Keratinocyte (primary cell): ENCODE results near the gene ABI2. TPM values are rescaled to one million over a fixed set of nuclear protein-coding genes. Genes with fewer than 3 reads are reported as not detected.

ENCODE experiments used
- DNase-seq: peaks from one replicate; pipeline ENCODE4 v3.0.0-alpha.2; 2011; ENCODE audit warnings: low read depth, missing footprints, low spot score
- FAIRE-seq: peaks from 2 replicates; lab custom pipeline; 2011; peaks lifted over from hg19 to GRCh38; lab: Jason Lieb, UNC
- H2AFZ ChIP-seq: 2 replicates; pipeline ENCODE4 v1.6.0; 2012; ENCODE audit warnings: low read length, control low read depth, inconsistent platforms; ENCODE audit not compliant: control insufficient read depth
- H3K27ac ChIP-seq: 2 replicates; pipeline ENCODE4 v1.5.1; 2011; ENCODE audit warnings: low read length; ENCODE audit not compliant: control insufficient read depth, insufficient read depth
- H3K27me3 ChIP-seq: 3 replicates; pipeline ENCODE4 v1.6.0; 2011; ENCODE audit warnings: low read length; ENCODE audit not compliant: control insufficient read depth, insufficient read depth; ENCODE audit errors: extremely low read depth
- H3K36me3 ChIP-seq, 2 experiments: 2 replicates in 1 of 2; 3 replicates in 1 of 2; pipeline ENCODE4 v1.5.1; 2011; ENCODE audit warnings: low read length in 2 of 2, mild to moderate bottlenecking in 1 of 2; ENCODE audit not compliant: control insufficient read depth in 2 of 2, insufficient read depth in 2 of 2; ENCODE audit errors: extremely low read depth in 1 of 2
- H3K4me1 ChIP-seq: 3 replicates; pipeline ENCODE4 v1.5.1; 2011; ENCODE audit warnings: low read length; ENCODE audit not compliant: control insufficient read depth, insufficient read depth; ENCODE audit errors: extremely low read depth
- H3K4me2 ChIP-seq: 3 replicates; pipeline ENCODE4 v1.6.0; 2011; ENCODE audit warnings: low read depth, low read length; ENCODE audit not compliant: control insufficient read depth, insufficient read depth; ENCODE audit errors: extremely low read depth
- H3K4me3 ChIP-seq, 3 experiments: fragments of 200-600 bp in 1 of 3; sonication (generic) in 1 of 3; 2 replicates in 2 of 3; 3 replicates in 1 of 3; pipeline ENCODE4 v1.5.1; 2011 to 2016; ENCODE audit warnings: low read length in 3 of 3, mild to moderate bottlenecking in 3 of 3, control low read depth in 2 of 3, inconsistent platforms in 1 of 3, low read depth in 1 of 3, mixed read lengths in 1 of 3, mixed run types in 1 of 3, moderate library complexity in 1 of 3; ENCODE audit not compliant: control insufficient read depth in 2 of 3, insufficient read depth in 2 of 3; ENCODE audit errors: extremely low read depth in 1 of 3
- H3K79me2 ChIP-seq: 2 replicates; pipeline ENCODE4 v1.6.0; 2012; ENCODE audit warnings: low read length; ENCODE audit not compliant: control insufficient read depth, insufficient read depth
- H3K9ac ChIP-seq: 3 replicates; pipeline ENCODE4 v1.6.0; 2011; ENCODE audit warnings: low read length; ENCODE audit not compliant: control insufficient read depth, insufficient read depth; ENCODE audit errors: extremely low read depth
- H3K9me1 ChIP-seq: 3 replicates; pipeline ENCODE4 v1.6.0; 2011; ENCODE audit warnings: low read length; ENCODE audit not compliant: control insufficient read depth, insufficient read depth; ENCODE audit errors: extremely low read depth
- H3K9me3 ChIP-seq: 2 replicates; pipeline ENCODE4 v1.5.1; 2012; ENCODE audit warnings: low read depth, low read length; ENCODE audit not compliant: control insufficient read depth
- H4K20me1 ChIP-seq: 3 replicates; pipeline ENCODE4 v1.6.0; 2011; ENCODE audit warnings: low read length; ENCODE audit not compliant: control insufficient read depth, insufficient read depth; ENCODE audit errors: extremely low read depth
- EZH2 ChIP-seq: IDR thresholded peaks from one replicate; pipeline ENCODE4 v1.6.1; 2012; ENCODE audit warnings: inconsistent platforms, mild to moderate bottlenecking, low read length, moderate library complexity
- dilution Hi-C: fragments of 300-500 bp; cut with MboI; formaldehyde crosslinking; loops from one replicate; pipeline ENCODE4 v1.7.0; 2020; ENCODE audit warnings: low sequenced_read_pairs; ENCODE audit not compliant: extremely low pct_ligation_motif_present
- polyA plus RNA-seq, 5 experiments: library from polyadenylated mRNA; depleted of rRNA in 3 of 5; stranded (reverse) in 3 of 5; stranded (forward) in 1 of 5; unstranded in 1 of 5; fragments of >200 nt; gene quantifications; 1 replicate in 1 of 5; 2 replicates in 3 of 5; 3 replicates in 1 of 5; pipeline versions ENCODE4 v1.2.1 to v1.2.3, GENCODE V29; 2011 to 2012; ENCODE audit warnings: missing spikeins in 2 of 5, low read depth in 1 of 5, low replicate concordance in 1 of 5
- TF ChIP-seq, protein P1 (sequence below), 3 experiments: IDR thresholded peaks in 1 of 3; conservative IDR thresholded peaks in 1 of 3; optimal IDR thresholded peaks in 1 of 3; 2 replicates in 2 of 3; 3 replicates in 1 of 3; pipeline versions ENCODE3 to v1.5.1; 2011; ENCODE audit warnings: low read length in 3 of 3, mild to moderate bottlenecking in 3 of 3, moderate library complexity in 2 of 3, control low read depth in 1 of 3, inconsistent platforms in 1 of 3; ENCODE audit not compliant: insufficient read depth in 2 of 3; ENCODE audit errors: extremely low read depth in 1 of 3

ABI2 gene
- polyA plus RNA-seq, 1 donor (not counting 4 experiments of a cell fraction or from before 2014, with no cell fraction given) = 12.9 TPM

DNA sequence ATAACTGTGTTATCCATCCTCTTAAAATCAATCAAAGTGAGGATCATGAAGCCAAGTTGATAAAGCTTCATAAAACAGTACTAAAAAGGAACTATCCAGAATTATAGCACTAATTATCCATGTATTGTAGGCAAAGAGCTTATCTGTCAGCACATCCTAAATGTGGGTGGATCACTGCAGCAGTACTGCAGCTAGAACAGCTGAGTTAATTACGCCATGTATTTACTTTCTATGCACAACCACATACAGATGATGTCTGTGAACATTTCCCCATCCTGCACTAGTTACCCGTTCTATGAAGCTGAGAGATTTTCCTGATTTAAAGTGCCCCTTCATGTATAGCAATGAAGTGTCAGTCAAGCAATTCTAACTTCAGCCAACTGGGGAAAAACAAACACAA, 110.3 kb downstream of the ABI2 start:
- FAIRE-seq = no peak
- H3K36me3 ChIP-seq = peaks cover 8 to 11% of the 10 kb centered on the region in 2 experiments

DNA sequence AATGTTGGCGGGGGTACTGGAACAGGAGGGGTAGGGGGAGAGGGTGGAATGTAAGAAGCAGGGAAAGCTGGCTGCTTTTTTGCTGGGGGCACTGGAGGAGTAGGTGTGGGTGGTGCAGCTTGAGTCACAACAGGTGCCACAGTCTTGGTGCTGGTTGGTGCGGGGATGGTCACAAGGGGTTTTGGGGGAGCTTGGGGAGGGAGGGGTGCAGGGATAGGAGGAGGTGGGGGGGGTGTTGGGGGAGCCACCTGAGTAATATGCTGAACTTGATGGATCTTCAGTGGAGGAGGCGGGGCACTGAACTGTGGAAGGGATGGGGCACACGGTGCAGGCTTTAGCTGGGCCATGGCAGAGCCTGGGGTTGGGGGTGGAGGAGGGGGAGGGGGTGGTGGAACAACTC, 112.5 kb downstream of the ABI2 start:
- no peaks in the 10 kb centered on the region for H3K79me2 ChIP-seq
- no peaks in the 10 kb centered on the region for H3K9me1 ChIP-seq
- H3K27me3 ChIP-seq = no peaks in the 10 kb centered on the region
- dilution Hi-C loops = no loop called here
- TF ChIP-seq EZH2 = no peak
- TF ChIP-seq, protein P1, sequence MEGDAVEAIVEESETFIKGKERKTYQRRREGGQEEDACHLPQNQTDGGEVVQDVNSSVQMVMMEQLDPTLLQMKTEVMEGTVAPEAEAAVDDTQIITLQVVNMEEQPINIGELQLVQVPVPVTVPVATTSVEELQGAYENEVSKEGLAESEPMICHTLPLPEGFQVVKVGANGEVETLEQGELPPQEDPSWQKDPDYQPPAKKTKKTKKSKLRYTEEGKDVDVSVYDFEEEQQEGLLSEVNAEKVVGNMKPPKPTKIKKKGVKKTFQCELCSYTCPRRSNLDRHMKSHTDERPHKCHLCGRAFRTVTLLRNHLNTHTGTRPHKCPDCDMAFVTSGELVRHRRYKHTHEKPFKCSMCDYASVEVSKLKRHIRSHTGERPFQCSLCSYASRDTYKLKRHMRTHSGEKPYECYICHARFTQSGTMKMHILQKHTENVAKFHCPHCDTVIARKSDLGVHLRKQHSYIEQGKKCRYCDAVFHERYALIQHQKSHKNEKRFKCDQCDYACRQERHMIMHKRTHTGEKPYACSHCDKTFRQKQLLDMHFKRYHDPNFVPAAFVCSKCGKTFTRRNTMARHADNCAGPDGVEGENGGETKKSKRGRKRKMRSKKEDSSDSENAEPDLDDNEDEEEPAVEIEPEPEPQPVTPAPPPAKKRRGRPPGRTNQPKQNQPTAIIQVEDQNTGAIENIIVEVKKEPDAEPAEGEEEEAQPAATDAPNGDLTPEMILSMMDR (optimal IDR thresholded peaks at IDR 0.05 in 1 of 3, IDR thresholded peaks at IDR 0.05 in 1 of 3, conservative IDR thresholded peaks at IDR 0.05 in 1 of 3; ENCODE audit: extremely low read depth in 1 of 3, insufficient read depth in 2 of 3, low read length in 3 of 3) = no peak
- no peaks in the 10 kb centered on the region for H3K4me1 ChIP-seq
- H3K27ac ChIP-seq = no peak overlapping the region
- no peaks in the 10 kb centered on the region for H3K9me3 ChIP-seq
- DNase-seq (no peak), FAIRE-seq (no peak)
- H3K9ac ChIP-seq = no peak overlapping the region
- H4K20me1 ChIP-seq = no peaks in the 10 kb centered on the region
- no peak overlapping the region for H3K4me3 ChIP-seq
- H3K36me3 ChIP-seq = peaks cover 9 to 11% of the 10 kb centered on the region in 2 experiments
- H2AFZ ChIP-seq = no peak overlapping the region
- no peak overlapping the region for H3K4me2 ChIP-seq

More for the DNA sequence above, 110.3 kb downstream of the ABI2 start:
- dilution Hi-C loops = no loop called here
- H2AFZ ChIP-seq = no peak overlapping the region
- no peaks in the 10 kb centered on the region for H3K4me1 ChIP-seq
- H4K20me1 ChIP-seq = no peaks in the 10 kb centered on the region
- no peak overlapping the region for H3K4me2 ChIP-seq
- no peaks in the 10 kb centered on the region for H3K79me2 ChIP-seq
- H3K9ac ChIP-seq = no peak overlapping the region
- no peak for TF ChIP-seq EZH2
- TF ChIP-seq, protein P1 (optimal IDR thresholded peaks at IDR 0.05 in 1 of 3, IDR thresholded peaks at IDR 0.05 in 1 of 3, conservative IDR thresholded peaks at IDR 0.05 in 1 of 3; ENCODE audit: extremely low read depth in 1 of 3, insufficient read depth in 2 of 3, low read length in 3 of 3) = no peak
- H3K9me1 ChIP-seq = no peaks in the 10 kb centered on the region
- no peak for DNase-seq
- no peaks in the 10 kb centered on the region for H3K27me3 ChIP-seq
- no peak overlapping the region for H3K4me3 ChIP-seq
- no peaks in the 10 kb centered on the region for H3K9me3 ChIP-seq
- no peak overlapping the region for H3K27ac ChIP-seq
